ENCODE measurements around the gene DTX1.

GRCh38 chr12:113087193-113087592, 30.7 kb downstream of the DTX1 start:
- TF ChIP-seq, protein P1, sequence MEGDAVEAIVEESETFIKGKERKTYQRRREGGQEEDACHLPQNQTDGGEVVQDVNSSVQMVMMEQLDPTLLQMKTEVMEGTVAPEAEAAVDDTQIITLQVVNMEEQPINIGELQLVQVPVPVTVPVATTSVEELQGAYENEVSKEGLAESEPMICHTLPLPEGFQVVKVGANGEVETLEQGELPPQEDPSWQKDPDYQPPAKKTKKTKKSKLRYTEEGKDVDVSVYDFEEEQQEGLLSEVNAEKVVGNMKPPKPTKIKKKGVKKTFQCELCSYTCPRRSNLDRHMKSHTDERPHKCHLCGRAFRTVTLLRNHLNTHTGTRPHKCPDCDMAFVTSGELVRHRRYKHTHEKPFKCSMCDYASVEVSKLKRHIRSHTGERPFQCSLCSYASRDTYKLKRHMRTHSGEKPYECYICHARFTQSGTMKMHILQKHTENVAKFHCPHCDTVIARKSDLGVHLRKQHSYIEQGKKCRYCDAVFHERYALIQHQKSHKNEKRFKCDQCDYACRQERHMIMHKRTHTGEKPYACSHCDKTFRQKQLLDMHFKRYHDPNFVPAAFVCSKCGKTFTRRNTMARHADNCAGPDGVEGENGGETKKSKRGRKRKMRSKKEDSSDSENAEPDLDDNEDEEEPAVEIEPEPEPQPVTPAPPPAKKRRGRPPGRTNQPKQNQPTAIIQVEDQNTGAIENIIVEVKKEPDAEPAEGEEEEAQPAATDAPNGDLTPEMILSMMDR (IDR thresholded peaks at IDR 0.05), result no peak
- TF ChIP-seq POLR2A (IDR thresholded peaks at IDR 0.05), result no peak
